ENCODE data around the gene SLC8A1.

The SLC8A1 gene

DNA sequence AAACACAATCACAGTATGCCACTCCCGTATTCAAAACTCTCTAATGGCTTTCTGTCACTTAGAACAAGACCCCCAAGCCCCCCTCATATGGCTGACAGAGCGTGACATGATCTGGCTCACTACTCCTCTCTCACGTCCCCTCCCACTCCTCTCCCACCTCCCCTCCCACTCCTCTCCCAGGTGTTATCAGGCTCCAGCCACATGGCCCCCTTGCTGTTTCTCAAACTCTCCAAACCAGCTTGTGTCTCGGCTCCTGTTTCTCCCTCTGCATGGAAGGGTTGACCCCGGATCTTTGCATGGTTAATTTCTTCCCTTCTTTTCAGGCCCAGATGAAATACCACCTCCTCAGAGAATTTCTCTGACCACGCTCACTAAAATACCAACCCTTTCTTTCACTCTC, 180.8 kb downstream of the SLC8A1 start:
- no peak for DNase-seq (ENCODE audit: low read depth)

DNA sequence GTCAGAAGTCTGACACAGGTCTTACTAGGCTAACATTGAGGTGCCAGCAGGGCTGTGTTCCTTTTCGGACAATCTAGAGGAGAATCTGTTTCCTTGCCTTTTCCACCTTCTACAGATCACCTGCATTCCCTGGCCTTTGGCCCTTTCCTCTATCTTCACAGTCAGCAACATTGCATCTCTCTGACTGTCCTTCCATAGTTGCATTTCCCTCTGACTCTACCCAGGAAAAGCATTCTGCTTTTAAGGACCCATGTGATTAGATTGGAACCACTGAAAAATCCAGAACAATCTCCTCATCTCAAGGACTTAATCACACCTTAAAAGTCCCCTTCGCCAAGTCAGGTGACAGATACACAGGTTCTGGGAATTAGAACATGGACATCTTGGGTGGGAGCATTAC, 181.5 kb downstream of the SLC8A1 start:
- no peak for DNase-seq (ENCODE audit: low read depth)

DNA sequence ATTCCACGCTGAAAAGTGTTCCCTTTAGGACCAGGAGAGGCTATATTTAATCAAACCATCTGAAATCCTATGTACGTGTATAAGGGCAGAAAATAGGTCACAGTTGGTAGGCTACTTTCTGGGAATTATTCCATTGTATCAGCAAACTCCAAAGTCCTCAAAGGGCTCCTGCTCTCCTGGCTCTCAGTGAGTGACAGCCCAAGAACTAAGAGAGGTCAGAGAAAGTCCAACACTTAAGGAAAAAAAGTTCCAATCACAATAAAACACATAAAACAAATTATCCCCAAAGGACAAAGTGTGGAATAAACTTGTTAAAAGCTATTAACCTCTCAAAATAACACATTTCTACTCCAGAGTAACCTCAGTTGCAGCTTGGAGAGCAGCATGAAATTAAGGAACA, 183.3 kb downstream of the SLC8A1 start:
- DNase-seq (ENCODE audit: low read depth): no peak

DNA sequence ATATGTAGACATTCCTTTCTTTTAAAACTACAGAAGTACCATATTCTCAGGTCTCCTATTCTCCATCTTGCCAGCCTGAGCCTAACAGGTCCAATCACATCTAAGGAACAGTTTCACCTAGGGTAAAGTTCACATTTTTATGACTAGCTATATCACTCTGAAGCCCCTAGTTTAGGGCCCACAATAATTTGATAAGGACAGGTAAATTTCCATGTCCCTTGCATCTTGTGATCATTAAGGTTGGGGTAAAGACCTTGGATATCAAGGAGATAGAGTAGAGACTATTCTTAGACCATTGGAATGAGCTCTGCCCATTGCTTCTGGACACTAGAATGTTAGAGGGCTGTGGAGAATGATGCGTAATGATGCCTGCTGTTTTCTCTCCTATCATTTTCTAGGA, 185.7 kb downstream of the SLC8A1 start:
- no peak for DNase-seq (ENCODE audit: low read depth)

DNA sequence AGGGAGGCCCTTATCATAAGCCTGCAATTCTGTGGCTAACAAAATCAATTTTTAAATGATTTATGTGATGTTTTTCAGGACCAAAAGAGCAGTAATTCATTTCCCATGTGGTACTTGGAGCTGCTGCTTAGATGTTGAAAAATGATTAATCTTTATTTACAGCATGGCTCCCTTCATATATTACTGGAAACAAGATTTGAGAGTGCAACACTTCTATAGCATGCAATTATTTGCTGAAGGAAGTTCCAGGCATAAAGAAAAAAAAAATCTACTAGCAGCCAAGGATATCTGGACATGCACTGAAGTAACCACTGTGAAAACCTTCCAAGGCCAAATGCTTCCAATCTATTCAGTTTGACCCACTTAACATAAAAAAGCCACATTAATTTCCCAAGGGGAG, 186.3 kb downstream of the SLC8A1 start:
- DNase-seq (ENCODE audit: low read depth): no peak

DNA sequence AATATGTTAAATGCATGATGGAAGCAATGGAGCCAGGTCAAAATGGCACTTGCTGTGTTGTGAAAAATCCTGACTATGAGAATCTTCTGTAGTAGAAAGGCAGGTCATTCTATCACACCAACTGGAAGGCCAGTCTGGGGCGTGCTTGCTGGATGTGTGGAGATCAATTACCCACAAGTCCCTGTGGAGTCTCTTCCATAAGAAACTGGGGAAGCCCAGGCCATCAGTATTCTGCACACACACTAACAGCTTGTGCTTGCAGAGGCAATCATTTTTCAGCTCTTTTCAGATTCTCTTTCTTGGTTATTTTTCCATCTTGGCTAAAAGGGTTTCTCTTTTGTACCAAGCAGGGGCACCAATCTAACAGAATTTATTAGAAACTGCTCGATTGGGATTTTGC, 190.8 kb downstream of the SLC8A1 start:
- no peak for DNase-seq (ENCODE audit: low read depth)

DNA sequence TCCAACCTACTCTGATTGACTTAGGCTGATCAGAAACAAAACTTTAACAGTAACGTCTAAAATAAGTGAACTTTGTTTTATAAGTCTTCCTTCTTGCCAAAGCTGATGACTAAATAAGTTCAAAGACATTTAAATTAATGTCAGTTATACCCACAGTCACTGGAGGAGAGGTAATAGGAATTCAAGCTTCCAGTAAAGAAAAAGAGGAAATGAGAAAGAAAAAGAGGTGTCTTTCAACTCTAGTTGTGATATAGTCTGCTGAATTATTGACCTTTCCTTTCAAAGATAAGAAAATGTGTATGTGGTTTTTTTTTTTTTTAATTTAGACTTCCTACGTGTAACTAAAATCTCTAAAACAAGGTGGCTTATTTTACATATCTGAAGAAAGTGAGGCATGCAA, 191.5 kb downstream of the SLC8A1 start:
- no peak for DNase-seq (ENCODE audit: low read depth)

DNA sequence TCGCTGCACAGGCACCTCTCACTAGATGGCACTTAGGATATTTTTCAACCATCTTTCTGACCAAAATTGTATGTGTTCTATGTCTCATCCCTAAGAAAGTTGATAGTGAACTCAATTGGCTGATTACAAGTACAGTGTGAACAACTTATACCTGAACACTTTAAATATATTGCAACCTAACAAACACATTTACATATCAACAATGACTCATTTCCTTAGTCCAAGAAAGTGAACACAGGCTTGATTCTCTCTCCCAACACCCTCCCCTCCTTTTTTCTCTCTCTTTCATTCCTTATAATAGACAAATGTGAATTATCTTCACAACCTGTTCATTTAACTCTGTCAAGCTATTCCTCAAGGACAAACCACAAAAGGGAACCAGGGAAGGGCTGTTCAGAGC, 192.0 kb downstream of the SLC8A1 start:
- no peak for DNase-seq (ENCODE audit: low read depth)

DNA sequence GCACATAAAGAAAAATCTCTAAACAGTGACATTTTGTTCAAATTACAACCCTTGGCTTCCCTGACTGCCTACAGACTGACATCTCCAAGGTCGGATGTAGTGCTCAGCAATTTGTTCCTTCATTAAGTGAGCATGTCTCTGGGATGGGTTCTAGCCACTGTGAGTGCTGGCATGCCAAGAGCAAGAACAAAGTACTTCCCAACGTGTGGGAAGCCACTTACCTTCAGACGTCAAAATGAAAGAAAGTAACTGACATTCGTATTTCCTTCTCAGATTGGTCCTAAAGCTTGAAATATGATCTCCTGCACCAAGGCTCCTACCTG, 193.8 kb downstream of the SLC8A1 start:
- no peak for DNase-seq (ENCODE audit: low read depth)

DNA sequence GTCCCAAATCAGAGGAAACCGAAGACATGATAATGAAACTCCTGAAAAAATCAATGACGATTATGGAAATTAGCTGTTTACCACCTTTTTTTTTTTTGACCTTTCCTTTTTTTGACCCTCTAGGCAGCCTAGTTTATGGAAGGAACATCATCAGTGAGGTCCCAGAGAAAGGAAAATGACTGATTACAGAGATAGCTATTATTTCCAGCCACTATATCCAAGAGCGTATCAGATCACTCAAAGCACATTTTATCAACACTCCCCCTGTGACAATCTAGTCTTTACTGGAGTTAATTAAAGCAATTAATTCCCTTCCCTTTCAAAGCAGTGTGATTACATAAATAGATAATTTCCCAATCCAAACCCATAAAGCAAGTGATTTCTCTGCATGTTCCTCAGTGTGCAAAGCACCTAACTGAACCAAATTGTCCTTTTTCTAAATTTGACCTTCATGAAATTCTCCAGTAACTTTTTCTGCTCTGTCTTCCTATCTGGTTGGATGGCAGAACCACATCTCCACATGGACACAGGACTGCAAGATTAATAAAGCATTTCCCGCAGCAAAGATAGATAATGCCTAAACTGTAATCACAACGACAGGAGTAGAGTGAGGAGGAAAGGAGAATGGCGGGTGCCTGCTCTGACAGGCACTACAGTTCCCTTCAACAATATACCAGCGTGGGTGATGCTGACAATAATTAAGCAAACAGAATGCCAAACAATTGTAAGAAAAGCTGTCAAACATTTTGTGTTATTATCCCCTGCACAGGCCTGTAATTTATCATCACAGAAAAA, 194.4 kb downstream of the SLC8A1 start:
- no peak for DNase-seq (ENCODE audit: low read depth)

DNA sequence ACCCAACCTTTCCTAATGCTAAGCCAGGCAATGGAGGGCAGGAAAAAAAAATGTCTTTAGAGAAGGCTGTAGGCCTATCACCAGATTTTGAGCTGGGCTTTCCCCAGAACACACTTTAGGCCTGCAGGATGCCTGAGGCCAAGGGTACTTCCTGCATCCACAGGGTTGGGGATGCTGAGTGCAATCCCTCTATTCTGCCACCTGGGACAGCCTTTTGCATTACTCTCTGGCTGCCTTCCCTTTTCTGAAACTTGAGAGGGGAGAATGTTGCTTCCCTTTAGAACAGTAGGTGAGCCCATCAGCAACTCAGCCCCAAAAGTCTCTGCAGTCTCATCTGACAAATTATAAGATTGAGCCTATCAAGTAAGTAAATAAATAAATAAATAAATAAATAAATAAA, 195.2 kb downstream of the SLC8A1 start:
- DNase-seq (ENCODE audit: low read depth): no peak

DNA sequence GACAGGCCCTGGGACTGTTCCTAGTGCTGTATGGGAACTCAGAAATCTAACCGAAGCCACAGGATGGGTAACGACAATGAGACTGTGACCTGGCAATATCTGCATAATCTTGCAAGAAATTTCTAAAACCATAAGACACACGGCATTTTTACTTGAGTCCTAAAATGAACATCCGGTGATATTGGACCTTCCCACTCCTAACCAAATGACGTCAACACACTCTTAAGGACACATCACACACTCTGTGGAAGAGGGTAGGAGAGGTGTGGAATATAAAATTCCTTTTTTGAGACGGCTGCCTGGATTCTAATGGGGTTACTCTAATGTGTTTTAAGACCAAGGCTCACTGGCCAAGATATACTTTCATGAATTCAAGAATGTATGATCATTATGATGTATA, 195.9 kb downstream of the SLC8A1 start:
- DNase-seq (ENCODE audit: low read depth): no peak

DNA sequence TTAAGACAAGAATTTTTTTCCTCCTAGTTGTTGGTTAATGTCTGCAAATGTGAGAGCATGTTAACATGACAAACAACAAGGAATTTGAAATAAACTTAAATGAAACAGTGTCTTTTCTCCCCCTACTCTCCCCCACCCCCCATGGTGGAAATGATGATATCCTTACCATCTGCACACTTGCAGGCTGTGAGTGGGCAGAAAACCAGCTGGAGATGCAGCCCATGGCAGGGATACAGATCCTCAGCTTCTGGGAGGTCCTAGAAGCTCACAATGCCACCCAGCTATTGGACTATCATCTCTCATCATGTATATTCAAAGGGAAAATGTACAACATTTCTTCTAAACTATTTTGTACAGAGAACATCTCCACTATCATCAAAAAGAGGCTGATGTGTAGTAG, 196.8 kb downstream of the SLC8A1 start:
- no peak for DNase-seq (ENCODE audit: low read depth)

DNA sequence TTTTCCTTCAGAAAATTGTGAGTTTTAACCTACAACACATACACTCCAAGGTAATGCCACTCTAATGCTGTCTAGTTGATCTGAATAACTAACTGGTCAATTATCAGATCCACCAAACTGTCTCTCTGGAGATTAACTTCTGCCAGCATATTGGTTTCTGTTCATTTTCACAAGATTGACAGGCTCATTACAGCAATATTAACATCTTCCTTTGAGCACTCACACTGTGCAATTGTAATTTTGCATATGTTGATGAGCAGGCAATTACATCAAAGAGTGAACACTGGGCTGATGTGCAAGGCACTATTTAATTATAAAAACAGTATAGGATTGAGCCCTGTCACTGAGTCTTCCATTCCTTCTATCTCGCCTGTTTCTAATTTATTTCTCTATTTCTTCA, 197.3 kb downstream of the SLC8A1 start:
- DNase-seq (ENCODE audit: low read depth): no peak

DNA sequence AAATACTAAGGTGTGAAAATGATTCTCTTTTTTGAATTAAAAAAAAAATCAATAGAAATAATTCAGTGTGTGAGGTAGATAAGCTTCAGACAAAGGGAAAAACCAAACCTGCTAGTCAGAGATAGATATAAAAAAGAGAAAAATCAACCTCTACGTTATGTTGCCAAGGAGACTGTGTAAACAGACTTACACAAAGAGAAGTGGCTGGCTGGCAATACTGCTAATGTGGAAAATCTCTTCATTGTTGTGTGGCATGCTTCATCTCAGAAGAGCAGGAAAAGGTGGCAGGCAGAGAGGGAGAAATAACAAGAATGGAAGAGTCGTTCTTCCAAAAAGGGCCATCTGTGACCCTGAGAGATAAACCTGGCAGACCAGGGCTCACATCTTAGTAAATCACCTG, 200.8 kb downstream of the SLC8A1 start:
- no peak for DNase-seq (ENCODE audit: low read depth)

DNA sequence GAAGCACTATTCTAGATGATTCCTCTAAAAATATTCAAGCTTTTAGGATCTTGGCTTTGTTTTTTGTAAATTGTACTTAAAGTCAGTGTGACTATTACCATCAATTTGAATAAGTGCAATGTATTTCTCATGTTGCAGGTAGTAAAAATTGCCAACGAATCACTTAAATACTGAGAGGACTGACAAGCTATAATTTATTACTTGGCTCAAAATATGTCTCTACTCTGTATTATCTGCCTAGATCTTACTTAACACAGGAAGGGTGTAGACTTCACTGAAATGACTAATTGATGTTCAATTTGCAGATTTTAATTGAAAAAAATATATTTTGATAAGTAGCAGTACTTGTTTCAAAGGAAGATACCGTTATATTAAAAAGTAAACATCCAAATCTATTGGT, 202.3 kb downstream of the SLC8A1 start:
- no peak for DNase-seq (ENCODE audit: low read depth)

DNA sequence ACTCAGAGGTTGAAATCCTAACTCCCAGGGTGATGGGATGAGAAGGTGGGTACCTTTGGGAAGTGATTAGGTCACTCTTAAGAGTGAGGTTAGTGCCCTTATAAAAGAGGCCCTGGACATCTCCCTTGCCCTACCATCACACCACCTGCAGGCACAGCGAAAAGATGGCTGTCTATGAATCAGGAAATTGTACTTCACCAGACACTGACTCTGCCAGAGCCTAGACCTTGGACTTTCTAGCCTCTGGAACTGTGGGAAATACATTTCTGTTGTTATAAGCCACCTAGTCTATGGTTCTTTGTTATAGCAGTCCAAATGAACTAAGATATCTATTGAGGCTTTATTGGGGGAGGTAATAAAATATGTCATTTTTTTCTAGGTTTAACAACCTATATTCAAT, 203.6 kb downstream of the SLC8A1 start:
- no peak for DNase-seq (ENCODE audit: low read depth)

DNA sequence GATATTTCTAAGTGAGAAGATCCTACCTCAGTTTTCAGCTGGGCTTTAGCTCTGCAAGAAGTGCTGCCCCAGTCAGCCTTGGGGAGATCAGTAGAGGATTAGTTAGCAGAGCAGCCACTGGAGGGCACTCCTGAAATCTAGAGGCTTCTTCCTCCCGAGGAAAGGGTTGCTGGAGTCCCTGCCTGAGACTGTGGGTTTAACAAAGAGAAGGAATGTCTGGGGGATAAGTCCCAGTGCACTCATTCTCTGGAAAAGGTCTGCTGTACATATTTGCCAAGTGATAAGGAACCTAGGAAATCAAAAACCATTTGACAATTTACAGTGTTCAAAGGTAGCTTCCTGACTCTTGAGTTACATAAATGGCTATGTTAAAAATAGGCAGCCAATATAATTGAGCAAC, 207.2 kb downstream of the SLC8A1 start:
- DNase-seq (ENCODE audit: low read depth): no peak

DNA sequence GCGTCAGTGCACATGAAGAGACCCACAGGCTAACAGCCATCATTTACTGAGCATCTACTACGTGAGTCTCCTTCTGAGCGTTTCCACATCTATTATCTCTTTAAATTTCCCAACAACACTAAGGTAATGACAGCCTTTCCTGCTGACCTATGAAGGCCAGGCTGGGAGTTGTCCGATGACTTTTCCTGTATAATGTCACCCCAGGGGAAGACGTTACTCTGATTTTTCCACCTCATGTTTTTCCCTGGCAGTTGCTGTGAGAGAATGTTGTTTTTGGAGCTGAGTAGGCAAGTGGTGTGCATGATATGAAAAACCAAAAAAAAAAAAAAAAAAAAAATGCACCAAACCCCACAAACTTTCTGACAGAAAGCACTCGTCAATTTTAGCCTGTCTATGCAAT, 207.6 kb downstream of the SLC8A1 start:
- no peak for DNase-seq (ENCODE audit: low read depth)

DNA sequence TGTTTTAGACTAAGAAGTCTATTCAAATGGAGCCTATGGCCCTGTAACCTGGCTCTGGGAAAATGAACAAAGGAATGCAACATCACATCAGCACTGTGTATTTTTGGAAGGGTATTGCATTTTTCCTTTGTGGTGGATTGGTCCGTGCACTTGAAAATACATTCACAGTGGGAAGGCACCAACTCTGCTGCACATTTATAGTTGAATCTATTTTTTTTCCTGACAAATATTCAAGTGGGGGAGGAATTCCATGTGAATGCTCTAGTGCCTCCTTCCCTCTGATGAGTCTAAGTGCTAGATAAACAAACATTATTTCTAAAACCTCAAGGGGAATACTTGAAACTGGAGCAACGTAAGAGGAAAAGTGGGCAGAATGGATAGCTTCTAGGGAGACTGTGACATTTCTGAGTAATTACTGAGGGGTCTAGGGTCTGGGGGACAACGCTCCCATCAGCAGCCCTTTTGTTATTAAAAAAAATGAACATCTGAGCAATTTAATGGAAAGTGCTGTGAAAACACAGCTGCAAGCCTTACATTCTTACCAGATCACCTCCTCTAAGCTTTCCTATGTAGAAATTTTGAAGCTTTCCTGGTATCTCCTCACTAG, 208.2 kb downstream of the SLC8A1 start:
- no peak for DNase-seq (ENCODE audit: low read depth)

DNA sequence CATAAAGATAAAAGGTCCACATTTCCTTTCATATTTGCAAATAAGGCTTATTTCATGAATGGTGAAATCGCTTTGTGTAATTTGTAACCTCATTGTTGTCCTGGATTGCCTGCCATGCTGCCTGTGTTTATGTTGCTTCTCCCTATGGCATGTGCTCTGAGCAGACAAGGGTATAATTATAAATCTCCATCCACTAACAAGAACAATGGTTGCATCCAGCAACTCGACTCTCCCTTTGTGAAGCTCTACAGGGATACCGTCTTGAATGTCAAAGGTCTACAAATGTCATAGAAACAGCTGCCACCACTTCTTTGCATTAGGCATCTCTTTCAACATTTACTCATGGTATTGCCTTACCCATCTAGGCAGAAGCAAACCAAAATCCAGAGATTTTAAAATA, 209.6 kb downstream of the SLC8A1 start:
- DNase-seq (ENCODE audit: low read depth): no peak

DNA sequence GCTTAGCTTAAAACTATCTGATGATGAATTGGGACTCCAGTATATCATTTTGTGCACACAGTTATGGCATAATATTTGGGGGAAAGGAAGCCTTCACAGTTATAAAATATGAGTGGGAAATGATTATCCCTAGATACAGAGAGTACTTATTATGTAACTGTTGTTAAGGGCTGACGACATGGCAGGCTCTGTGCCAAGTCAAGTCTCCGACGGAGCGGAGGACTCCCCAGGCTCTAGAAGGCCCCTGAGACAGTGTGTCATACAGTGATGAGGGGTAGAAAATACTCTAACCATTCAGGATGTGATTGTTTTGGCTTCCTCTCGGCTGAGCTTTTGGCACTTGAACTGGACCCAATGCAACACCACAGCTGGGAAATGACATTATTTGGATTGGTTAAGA, 211.8 kb downstream of the SLC8A1 start:
- no peak for DNase-seq (ENCODE audit: low read depth)

DNA sequence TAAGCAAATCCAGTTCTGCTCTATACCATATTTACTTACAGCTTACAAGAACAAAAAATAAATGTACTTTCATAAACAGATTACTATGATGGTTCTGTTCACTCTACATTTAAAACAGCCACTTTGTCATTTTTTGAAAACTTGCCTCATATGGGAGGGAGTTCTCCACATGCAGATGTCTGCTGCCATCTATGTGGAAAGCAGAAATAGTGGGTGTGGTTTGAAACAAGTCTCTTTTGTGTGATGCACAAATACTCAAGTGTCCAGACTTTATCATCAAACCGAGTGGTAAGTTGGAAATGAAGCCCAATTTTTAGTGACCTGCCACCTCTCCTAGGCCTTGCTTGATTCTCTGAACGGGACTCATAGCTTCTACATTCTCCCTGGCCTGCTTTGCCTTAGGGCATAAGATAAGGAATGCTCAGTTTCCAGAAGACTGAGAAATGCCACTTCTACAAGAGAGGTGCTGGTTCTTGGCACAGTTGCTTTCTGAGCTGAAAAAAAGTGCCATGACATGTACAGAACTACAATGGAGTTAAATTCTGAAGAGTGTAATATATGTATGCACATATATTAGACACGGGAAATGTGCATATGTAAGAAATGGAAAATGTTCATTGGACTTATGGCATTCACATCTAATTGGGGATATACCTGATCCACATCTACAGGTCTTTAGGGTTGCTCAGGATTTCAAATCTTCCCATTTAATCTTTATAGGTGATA, 221.0 kb downstream of the SLC8A1 start:
- no peak for DNase-seq (ENCODE audit: low read depth)

DNA sequence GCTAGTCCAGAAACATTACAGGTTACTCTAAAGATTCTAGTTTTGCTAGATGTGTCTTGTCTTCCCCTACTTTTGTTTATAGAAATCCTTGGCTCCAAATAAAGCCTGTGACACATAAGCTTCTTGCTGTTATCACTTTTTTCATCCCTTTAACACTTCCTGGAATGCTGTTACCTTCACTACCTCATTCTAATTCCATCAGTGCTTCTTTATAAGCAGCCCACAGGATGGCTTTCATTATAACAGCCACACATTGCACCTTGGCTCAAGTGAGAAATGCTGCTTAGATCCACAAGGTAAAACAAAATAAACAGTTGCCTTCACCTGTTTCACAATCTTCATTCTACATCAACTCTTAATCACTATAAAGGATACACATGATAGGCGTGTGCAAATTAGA, 221.7 kb downstream of the SLC8A1 start:
- DNase-seq (ENCODE audit: low read depth): no peak
